Keratinocyte (primary cell): ENCODE data around the gene USP9X.

ENCODE experiments used
- CTCF ChIP-seq, 3 experiments: IDR thresholded peaks in 1 of 3; conservative IDR thresholded peaks in 1 of 3; optimal IDR thresholded peaks in 1 of 3; 2 replicates in 2 of 3; 3 replicates in 1 of 3; pipeline versions ENCODE3 to v1.5.1; 2011; ENCODE audit warnings: low read length in 3 of 3, mild to moderate bottlenecking in 3 of 3, moderate library complexity in 2 of 3, control low read depth in 1 of 3, inconsistent platforms in 1 of 3; ENCODE audit not compliant: insufficient read depth in 2 of 3; ENCODE audit errors: extremely low read depth in 1 of 3
- EZH2 ChIP-seq: IDR thresholded peaks from one replicate; pipeline ENCODE4 v1.6.1; 2012; ENCODE audit warnings: inconsistent platforms, mild to moderate bottlenecking, low read length, moderate library complexity

- no peak for TF ChIP-seq CTCF (optimal IDR thresholded peaks at IDR 0.05 in 1 of 3, IDR thresholded peaks at IDR 0.05 in 1 of 3, conservative IDR thresholded peaks at IDR 0.05 in 1 of 3; ENCODE audit: extremely low read depth in 1 of 3, insufficient read depth in 2 of 3, low read length in 3 of 3)
- no peak for TF ChIP-seq EZH2
These were observed 165.6 kb downstream of the USP9X start for GRCh38 chrX:41250867-41251266.
